WTC11 (cell line): ENCODE results near the gene SUGT1. TPM values are rescaled to one million over a fixed set of nuclear protein-coding genes. Genes with fewer than 3 reads are reported as not detected.
A peak's percentile ranks its signal among the peaks of the same experiment; 100 is the strongest.
"Not testable (repeated sequence)": the region's sequence is repeated elsewhere in the genome, so short reads cannot be mapped to it uniquely, and the experiment has no call there.

Experiments used
- ATAC-seq: fragments of 200-7000 bp; cut with Tn5 transposase; 2 replicates; pipeline ENCODE4 v1.10.0; 2021; ENCODE audit warnings: mild to moderate bottlenecking, moderate library complexity
- CTCF ChIA-PET: fragments of 300-600 bp; sonication (Branson Sonifier 250); formaldehyde crosslinking; loops from one replicate; lab custom pipeline; 2021; ENCODE audit warnings: antibody characterized with exemption; lab: Charles Lee
- POLR2A ChIA-PET: fragments of 350-600 bp; sonication (Branson Sonifier 250); formaldehyde crosslinking; loops from one replicate; lab custom pipeline; 2021; ENCODE audit warnings: antibody characterized with exemption; lab: Charles Lee
- DNase-seq: peaks from one replicate; pipeline ENCODE4 v3.0.0; 2021; ENCODE audit warnings: low spot score
- H3K27ac Mint-ChIP-seq: 2 replicates; pipeline ENCODE4 v1.8.0; 2021; ENCODE audit warnings: mixed read lengths
- H3K27me3 Mint-ChIP-seq: 2 replicates; pipeline ENCODE4 v1.8.0; 2021; ENCODE audit warnings: low read depth, mild to moderate bottlenecking, moderate library complexity, mixed read lengths
- H3K36me3 Mint-ChIP-seq: 2 replicates; pipeline ENCODE4 v1.8.0; 2021; ENCODE audit warnings: mixed read lengths
- H3K4me1 Mint-ChIP-seq: 2 replicates; pipeline ENCODE4 v1.8.0; 2022; ENCODE audit warnings: mixed read lengths
- H3K4me3 Mint-ChIP-seq: 2 replicates; pipeline ENCODE4 v1.8.0; 2021; ENCODE audit warnings: mild to moderate bottlenecking, moderate library complexity, mixed read lengths
- H3K9me3 Mint-ChIP-seq: 2 replicates; pipeline ENCODE4 v1.8.0; 2021; ENCODE audit warnings: mixed read lengths
- ARID4B ChIP-seq: sonication (generic); formaldehyde crosslinking; IDR thresholded peaks from 2 replicates; pipeline ENCODE4 v1.8.0; 2023; ENCODE audit warnings: missing genetic modification reagents, mild to moderate bottlenecking, borderline replicate concordance
- ATF2 ChIP-seq: sonication (generic); formaldehyde crosslinking; IDR thresholded peaks from 2 replicates; pipeline ENCODE4 v1.8.1; 2022; ENCODE audit warnings: low read depth, missing genetic modification reagents, borderline replicate concordance
- FOXJ3 ChIP-seq: sonication (generic); formaldehyde crosslinking; IDR thresholded peaks from 2 replicates; pipeline ENCODE4 v1.9.0; 2021; ENCODE audit warnings: missing genetic modification reagents, mild to moderate bottlenecking, borderline replicate concordance
- FOXK1 ChIP-seq: sonication (generic); formaldehyde crosslinking; IDR thresholded peaks from 2 replicates; pipeline ENCODE4 v1.8.0; 2022; ENCODE audit warnings: mild to moderate bottlenecking, moderate library complexity, missing genetic modification reagents
- FOXP1 ChIP-seq: sonication (generic); formaldehyde crosslinking; IDR thresholded peaks from 2 replicates; pipeline ENCODE4 v1.8.0; 2022; ENCODE audit warnings: missing genetic modification reagents, mild to moderate bottlenecking, moderate library complexity, borderline replicate concordance
- FOXP4 ChIP-seq: sonication (generic); formaldehyde crosslinking; IDR thresholded peaks from 2 replicates; pipeline ENCODE4 v1.8.0; 2022; ENCODE audit warnings: mild to moderate bottlenecking, missing genetic modification reagents
- GRHL2 ChIP-seq: fragments of 250-450 bp; sonication (Bioruptor Pico); IDR thresholded peaks from 2 replicates; pipeline ENCODE4 v1.8.0; 2022; ENCODE audit warnings: mild to moderate bottlenecking, moderate library complexity; ENCODE audit not compliant: insufficient replicate concordance, severe bottlenecking
- OVOL2 ChIP-seq: fragments of 250-450 bp; sonication (Bioruptor Pico); IDR thresholded peaks from 2 replicates; pipeline ENCODE4 v1.9.0; 2021; ENCODE audit warnings: mild to moderate bottlenecking, borderline replicate concordance
- SP1 ChIP-seq: sonication (generic); formaldehyde crosslinking; conservative IDR thresholded peaks from 2 replicates; pipeline ENCODE4 v1.8.1; 2022; ENCODE audit warnings: missing genetic modification reagents
- TEAD1 ChIP-seq: sonication (generic); formaldehyde crosslinking; IDR thresholded peaks from 2 replicates; pipeline ENCODE4 v1.8.0; 2022; ENCODE audit warnings: mild to moderate bottlenecking, missing genetic modification reagents
- TEAD4 ChIP-seq: sonication (generic); formaldehyde crosslinking; IDR thresholded peaks from 2 replicates; pipeline ENCODE4 v1.8.0; 2022; ENCODE audit warnings: mild to moderate bottlenecking, missing genetic modification reagents
- ZNF263 ChIP-seq: sonication (generic); formaldehyde crosslinking; IDR thresholded peaks from 2 replicates; pipeline ENCODE4 v1.8.1; 2022; ENCODE audit warnings: low read depth, mild to moderate bottlenecking, moderate library complexity, missing genetic modification reagents
- ZNF281 ChIP-seq: sonication (generic); formaldehyde crosslinking; IDR thresholded peaks from 2 replicates; pipeline ENCODE4 v1.8.0; 2023; ENCODE audit warnings: mild to moderate bottlenecking, missing genetic modification reagents
- ZNF425 ChIP-seq: fragments of 250-450 bp; sonication (Bioruptor Pico); conservative IDR thresholded peaks from 2 replicates; pipeline ENCODE4 v1.9.0; 2021; ENCODE audit warnings: mild to moderate bottlenecking
- total RNA-seq: library from RNA; stranded (reverse); gene quantifications from 3 replicates; pipeline ENCODE4 v1.2.3, GENCODE V29; 2021

The SUGT1 gene
- total RNA-seq, 1 experiment from 2014 or later = 76.3 TPM

- TF ChIP-seq ARID4B = peak; percentile 51; the same call in 1 of the 2 replicates
- 0 out of 2 replicates have a peak, but pooled peaks have one; percentile 45 for TF ChIP-seq SP1 (CRISPR knock-in tag)
- no peak for TF ChIP-seq ZNF281
- no peak for TF ChIP-seq FOXJ3 (CRISPR knock-in tag)
- peak; percentile 63 for TF ChIP-seq FOXK1
Measured at GRCh38 chr13:52617070-52618060, 35.3 kb upstream of the SUGT1 start (continued).

- H3K4me1 Mint-ChIP-seq, DNase-seq, POLR2A ChIA-PET, H3K9me3 Mint-ChIP-seq, CTCF ChIA-PET, ATAC-seq, H3K4me3 Mint-ChIP-seq, H3K27ac Mint-ChIP-seq, H3K27me3 Mint-ChIP-seq: not testable (repeated sequence)
- H3K36me3 Mint-ChIP-seq = peaks cover 21% of the 10 kb centered on the region
Measured at GRCh38 chr13:52631083-52631690, 21.4 kb upstream of the SUGT1 start.

GRCh38 chr13:52638666-52639328 lies 13.8 kb upstream of the SUGT1 start:
- TF ChIP-seq FOXP1 (CRISPR knock-in tag) (no peak), ATF2 (CRISPR knock-in tag) (no peak), TEAD4 (CRISPR knock-in tag) (no peak), FOXP4 (CRISPR knock-in tag) (no peak), OVOL2 (CRISPR knock-in tag) (no peak), ZNF263 (CRISPR knock-in tag) (no peak), ZNF425 (CRISPR knock-in tag) (no peak), TEAD1 (no peak), GRHL2 (CRISPR knock-in tag) (no peak)
- TF ChIP-seq, all 79 proteins: peak for 0
- no peak overlapping the region for H3K27ac Mint-ChIP-seq
- H3K4me3 Mint-ChIP-seq = no peak overlapping the region
- POLR2A ChIA-PET = no interaction called here
- peaks cover 12% of the 10 kb centered on the region; the same call in 1 of the 2 replicates for H3K36me3 Mint-ChIP-seq
- ATAC-seq = no peak
- no peaks in the 10 kb centered on the region for H3K9me3 Mint-ChIP-seq
- peaks cover 8% of the 10 kb centered on the region; the same call in 1 of the 2 replicates for H3K4me1 Mint-ChIP-seq
- H3K27me3 Mint-ChIP-seq = no peaks in the 10 kb centered on the region
- CTCF ChIA-PET = interaction anchor here (0.6 to 1.2 kb wide), 3 partner anchors 14 to 42 kb away, joined by 3 to 6 read pairs (median 3); partner anchors contain the start of gene SUGT1
- no peak for DNase-seq
